Stimulated activated naive B cell treated with anti-CD40 and anti-IgM and Interleukin-4, amounts not matched to agents 10 μg/mL and 1 μg/mL and 100 μg/mL, for 72 hours (primary cell): Measurements from ENCODE around the gene AFF1.
A peak's percentile ranks its signal among the peaks of the same experiment; 100 is the strongest.
"Not testable (repeated sequence)": the region's sequence is repeated elsewhere in the genome, so short reads cannot be mapped to it uniquely, and the experiment has no call there.

Experiments
- ATAC-seq, 2 donors: fragments of 150-1000 bp; cut with Tn5 transposase; replicated peaks; 2 replicates each; pipeline ENCODE4 v1.10.0; 2021; ENCODE audit warnings: moderate library complexity in 1 of 2
- DNase-seq: peaks from one replicate; pipeline ENCODE4 v3.0.0; 2021
- H3K27ac Mint-ChIP-seq: one replicate; pipeline ENCODE4 v1.8.0; 2022; ENCODE audit warnings: mild to moderate bottlenecking, mixed read lengths
- H3K27me3 Mint-ChIP-seq, 2 donors: one replicate each; pipeline ENCODE4 v1.8.0; 2022; ENCODE audit warnings: mixed read lengths in 2 of 2
- H3K36me3 Mint-ChIP-seq, 2 donors: one replicate each; pipeline ENCODE4 v1.8.0; 2022; ENCODE audit warnings: mixed read lengths in 2 of 2, mild to moderate bottlenecking in 1 of 2
- H3K4me1 Mint-ChIP-seq, 2 donors: one replicate each; pipeline ENCODE4 v1.8.0; 2022; ENCODE audit warnings: mixed read lengths in 2 of 2, mild to moderate bottlenecking in 1 of 2
- H3K4me3 Mint-ChIP-seq, 2 donors: one replicate each; pipeline ENCODE4 v1.8.0; 2022; ENCODE audit warnings: mild to moderate bottlenecking in 2 of 2, mixed read lengths in 2 of 2, moderate library complexity in 1 of 2
- H3K9me3 Mint-ChIP-seq, 2 donors: one replicate each; pipeline ENCODE4 v1.8.0; 2022; ENCODE audit warnings: mixed read lengths in 2 of 2, mild to moderate bottlenecking in 1 of 2

The AFF1 gene

GRCh38 chr4:86991994-86992393, 57.2 kb downstream of the AFF1 start:
- Mint-ChIP-seq H3K4me3 (no peak overlapping the region), H3K9me3 (no peaks in the 10 kb centered on the region), H3K4me1 (peaks cover 9 to 14% of the 10 kb centered on the region in 2 donors), H3K27ac (no peak overlapping the region), H3K36me3 (peaks cover 15 to 19% of the 10 kb centered on the region in 2 donors), H3K27me3 (no peaks in the 10 kb centered on the region)
- DNase-seq, result no peak
- ATAC-seq, result no peak

GRCh38 chr4:86993909-86994681, 59.3 kb downstream of the AFF1 start:
- no peaks in the 10 kb centered on the region for H3K27me3 Mint-ChIP-seq
- peaks cover 21 to 27% of the 10 kb centered on the region in 2 donors for H3K4me1 Mint-ChIP-seq
- H3K36me3 Mint-ChIP-seq, result peaks cover 8 to 9% of the 10 kb centered on the region in 2 donors
- no peak overlapping the region for H3K4me3 Mint-ChIP-seq
- DNase-seq (no peak), ATAC-seq (no peak)
- peak overlapping the region; percentile 16 for H3K27ac Mint-ChIP-seq
- H3K9me3 Mint-ChIP-seq, result no peaks in the 10 kb centered on the region

GRCh38 chr4:86994686-86995085, 59.9 kb downstream of the AFF1 start:
- no peaks in the 10 kb centered on the region for H3K27me3 Mint-ChIP-seq
- DNase-seq (no peak), ATAC-seq (no peak)
- H3K4me3 Mint-ChIP-seq, result no peak overlapping the region
- H3K4me1 Mint-ChIP-seq, result peaks cover 27 to 33% of the 10 kb centered on the region in 2 donors
- H3K36me3 Mint-ChIP-seq, result peaks cover 3 to 5% of the 10 kb centered on the region in 2 donors
- H3K9me3 Mint-ChIP-seq, result no peaks in the 10 kb centered on the region
- peak overlapping the region; percentile 16 for H3K27ac Mint-ChIP-seq

GRCh38 chr4:86996510-86996909, 61.7 kb downstream of the AFF1 start:
- H3K27me3 Mint-ChIP-seq, DNase-seq, H3K9me3 Mint-ChIP-seq, H3K36me3 Mint-ChIP-seq, ATAC-seq, H3K4me3 Mint-ChIP-seq: not testable (repeated sequence)
- H3K4me1 Mint-ChIP-seq, result peaks cover 28 to 47% of the 10 kb centered on the region in 2 donors
- H3K27ac Mint-ChIP-seq, result peak overlapping the region; percentile 75

- Mint-ChIP-seq H3K4me3 (no peak overlapping the region), H3K27ac (peak overlapping the region; percentile 65), H3K36me3 (peaks cover 3 to 5% of the 10 kb centered on the region in 2 donors), H3K9me3 (no peaks in the 10 kb centered on the region), H3K4me1 (peaks cover 29 to 48% of the 10 kb centered on the region in 2 donors), H3K27me3 (no peaks in the 10 kb centered on the region)
- DNase-seq, result no peak
- no peak for ATAC-seq
Observed at GRCh38 chr4:86999136-86999643, 64.4 kb downstream of the AFF1 start.

GRCh38 chr4:87002682-87003043, 67.9 kb downstream of the AFF1 start:
- Mint-ChIP-seq H3K4me1 (peaks cover 34 to 53% of the 10 kb centered on the region in 2 donors), H3K36me3 (no peaks in the 10 kb centered on the region), H3K27me3 (no peaks in the 10 kb centered on the region), H3K9me3 (no peaks in the 10 kb centered on the region), H3K4me3 (no peak overlapping the region), H3K27ac (no peak overlapping the region)
- DNase-seq (no peak), ATAC-seq (no peak)

- Mint-ChIP-seq H3K36me3 (no peaks in the 10 kb centered on the region), H3K27me3 (no peaks in the 10 kb centered on the region), H3K9me3 (no peaks in the 10 kb centered on the region), H3K4me3 (no peak overlapping the region), H3K27ac (no peak overlapping the region), H3K4me1 (peaks cover 38 to 53% of the 10 kb centered on the region in 2 donors)
- ATAC-seq (no peak), DNase-seq (no peak)
Observed at GRCh38 chr4:87003266-87003665, 68.5 kb downstream of the AFF1 start.

GRCh38 chr4:87005369-87005689, 70.5 kb downstream of the AFF1 start:
- Mint-ChIP-seq H3K4me1 (peaks cover 35 to 51% of the 10 kb centered on the region in 2 donors), H3K27me3 (no peaks in the 10 kb centered on the region), H3K9me3 (no peaks in the 10 kb centered on the region), H3K4me3 (peak overlapping the region; percentile 92 to 97), H3K36me3 (no peaks in the 10 kb centered on the region), H3K27ac (peak overlapping the region; percentile 99)
- ATAC-seq (no peak), DNase-seq (no peak)

- peaks cover 35 to 51% of the 10 kb centered on the region in 2 donors for H3K4me1 Mint-ChIP-seq
- H3K36me3 Mint-ChIP-seq, result no peaks in the 10 kb centered on the region
- peak; percentile 45 for DNase-seq
- peak overlapping the region; percentile 92 to 97 for H3K4me3 Mint-ChIP-seq
- no peaks in the 10 kb centered on the region for H3K9me3 Mint-ChIP-seq
- peak overlapping the region; percentile 99 for H3K27ac Mint-ChIP-seq
- peak; percentile 42 to 48 for ATAC-seq
- no peaks in the 10 kb centered on the region for H3K27me3 Mint-ChIP-seq
Observed at GRCh38 chr4:87005690-87006425, 71.0 kb downstream of the AFF1 start.

GRCh38 chr4:87006426-87006675, 71.5 kb downstream of the AFF1 start:
- H3K36me3 Mint-ChIP-seq, result no peaks in the 10 kb centered on the region
- H3K27me3 Mint-ChIP-seq, result no peaks in the 10 kb centered on the region
- no peaks in the 10 kb centered on the region for H3K9me3 Mint-ChIP-seq
- H3K4me1 Mint-ChIP-seq, result peaks cover 35 to 54% of the 10 kb centered on the region in 2 donors
- DNase-seq (no peak), ATAC-seq (no peak)
- peak overlapping the region; percentile 92 to 97 for H3K4me3 Mint-ChIP-seq
- peak overlapping the region; percentile 99 for H3K27ac Mint-ChIP-seq

GRCh38 chr4:87006676-87007527, 72.1 kb downstream of the AFF1 start:
- Mint-ChIP-seq H3K4me1 (peaks cover 33 to 54% of the 10 kb centered on the region in 2 donors), H3K36me3 (no peaks in the 10 kb centered on the region), H3K4me3 (peak overlapping the region; percentile 92 to 97), H3K27me3 (no peaks in the 10 kb centered on the region), H3K27ac (peak overlapping the region; percentile 99), H3K9me3 (no peaks in the 10 kb centered on the region)
- ATAC-seq (peak; percentile 86 to 87), DNase-seq (peak; percentile 93)

- Mint-ChIP-seq H3K27me3 (no peaks in the 10 kb centered on the region), H3K4me1 (peaks cover 36 to 62% of the 10 kb centered on the region in 2 donors), H3K4me3 (peak overlapping the region; percentile 92 to 97), H3K27ac (peak overlapping the region; percentile 99), H3K9me3 (no peaks in the 10 kb centered on the region), H3K36me3 (no peaks in the 10 kb centered on the region)
- no peak for DNase-seq
- ATAC-seq, result no peak
Observed at GRCh38 chr4:87007528-87008446, 73.0 kb downstream of the AFF1 start.

GRCh38 chr4:87009095-87009648, 74.4 kb downstream of the AFF1 start:
- Mint-ChIP-seq H3K9me3 (no peaks in the 10 kb centered on the region), H3K27me3 (no peaks in the 10 kb centered on the region), H3K36me3 (no peaks in the 10 kb centered on the region), H3K4me3 (peak overlapping the region; percentile 63 to 67), H3K4me1 (peaks cover 38 to 76% of the 10 kb centered on the region in 2 donors), H3K27ac (peak overlapping the region; percentile 52)
- ATAC-seq (no peak), DNase-seq (no peak)
